ENCODE data around the gene KCND3.

KCND3 gene

GRCh38 chr1:111921948-111922347 is 67.5 kb downstream of the KCND3 start:
- no peak overlapping the region for H3K4me3 ChIP-seq (ENCODE audit: low read depth, low read length)

- no peak overlapping the region for H3K4me3 ChIP-seq (ENCODE audit: low read depth, low read length)
Measured at GRCh38 chr1:111920221-111921024, 69.0 kb downstream of the KCND3 start.

- no peak overlapping the region for H3K4me3 ChIP-seq (ENCODE audit: low read depth, low read length)
Measured at GRCh38 chr1:111911776-111912515, 77.5 kb downstream of the KCND3 start.

- H3K4me3 ChIP-seq (ENCODE audit: low read depth, low read length): no peak overlapping the region
Measured at GRCh38 chr1:111911061-111911460, 78.4 kb downstream of the KCND3 start.

GRCh38 chr1:111909030-111909429 is 80.4 kb downstream of the KCND3 start:
- H3K4me3 ChIP-seq (ENCODE audit: low read depth, low read length): no peak overlapping the region

GRCh38 chr1:111908011-111908621 is 81.4 kb downstream of the KCND3 start:
- H3K4me3 ChIP-seq (ENCODE audit: low read depth, low read length): no peak overlapping the region

GRCh38 chr1:111907321-111907720 is 82.1 kb downstream of the KCND3 start:
- H3K4me3 ChIP-seq (ENCODE audit: low read depth, low read length): no peak overlapping the region

- no peak overlapping the region for H3K4me3 ChIP-seq (ENCODE audit: low read depth, low read length)
Measured at GRCh38 chr1:111906816-111907215, 82.7 kb downstream of the KCND3 start.

- no peak overlapping the region for H3K4me3 ChIP-seq (ENCODE audit: low read depth, low read length)
Measured at GRCh38 chr1:111906111-111906510, 83.4 kb downstream of the KCND3 start.

GRCh38 chr1:111904478-111905218 is 84.8 kb downstream of the KCND3 start:
- no peak overlapping the region for H3K4me3 ChIP-seq (ENCODE audit: low read depth, low read length)

- H3K4me3 ChIP-seq (ENCODE audit: low read depth, low read length): no peak overlapping the region
Measured at GRCh38 chr1:111903871-111904449, 85.5 kb downstream of the KCND3 start.

GRCh38 chr1:111903148-111903870 is 86.2 kb downstream of the KCND3 start:
- H3K4me3 ChIP-seq (ENCODE audit: low read depth, low read length): no peak overlapping the region

- no peak overlapping the region for H3K4me3 ChIP-seq (ENCODE audit: low read depth, low read length)
Measured at GRCh38 chr1:111895469-111895868, 94.0 kb downstream of the KCND3 start.

GRCh38 chr1:111895017-111895416 is 94.5 kb downstream of the KCND3 start:
- H3K4me3 ChIP-seq (ENCODE audit: low read depth, low read length): no peak overlapping the region

- H3K4me3 ChIP-seq (ENCODE audit: low read depth, low read length): no peak overlapping the region
Measured at GRCh38 chr1:111894497-111894896, 95.0 kb downstream of the KCND3 start.

- no peak overlapping the region for H3K4me3 ChIP-seq (ENCODE audit: low read depth, low read length)
Measured at GRCh38 chr1:111891566-111891965, 97.9 kb downstream of the KCND3 start.

- H3K4me3 ChIP-seq (ENCODE audit: low read depth, low read length): no peak overlapping the region
Measured at GRCh38 chr1:111888740-111889376, 100.6 kb downstream of the KCND3 start.

- no peak overlapping the region for H3K4me3 ChIP-seq (ENCODE audit: low read depth, low read length)
Measured at GRCh38 chr1:111887875-111888274, 101.6 kb downstream of the KCND3 start.

- no peak overlapping the region for H3K4me3 ChIP-seq (ENCODE audit: low read depth, low read length)
Measured at GRCh38 chr1:111887385-111887784, 102.1 kb downstream of the KCND3 start.

- H3K4me3 ChIP-seq (ENCODE audit: low read depth, low read length): no peak overlapping the region
Measured at GRCh38 chr1:111886741-111887140, 102.7 kb downstream of the KCND3 start.

Measured in iPS-11a (cell line).